OCI-LY7 (cell line): ENCODE measurements around the gene LMOD1. TPM values are rescaled to one million over a fixed set of nuclear protein-coding genes. Genes with fewer than 3 reads are reported as not detected.
"Not testable (repeated sequence)": the region's sequence is repeated elsewhere in the genome, so short reads cannot be mapped to it uniquely, and the experiment has no call there.

ENCODE experiments used
- BruUV-seq: library from RNA; stranded (reverse); fragments of 400-500 nt; replicated peaks from 2 replicates; lab custom pipeline; 2021; lab: Mats Ljungman, UMichigan
- CTCF ChIA-PET: fragments of 300-600 bp; sonication (Branson Sonifier 250); formaldehyde crosslinking; loops from one replicate; lab custom pipeline; 2022; ENCODE audit warnings: antibody characterized with exemption; ENCODE audit not compliant: unreplicated experiment; lab: Charles Lee
- POLR2A ChIA-PET: fragments of 300-600 bp; sonication (Branson Sonifier 250); formaldehyde crosslinking; loops from one replicate; lab custom pipeline; 2022; ENCODE audit warnings: antibody characterized with exemption; lab: Charles Lee
- DNase-seq: peaks from one replicate; pipeline ENCODE4 v3.0.0-alpha.2; 2015; ENCODE audit warnings: low spot score
- H2AFZ ChIP-seq: fragments of 200-600 bp; sonication (generic), shearing (Covaris generic); 2 replicates; pipeline ENCODE4 v1.6.1; 2014; ENCODE audit warnings: mild to moderate bottlenecking, antibody characterized with exemption, low read length, moderate library complexity
- H3K27ac ChIP-seq: fragments of 200-600 bp; sonication (generic); 2 replicates; pipeline ENCODE4 v1.5.1; 2014; ENCODE audit warnings: mixed run types, low read depth, mild to moderate bottlenecking, moderate library complexity, low read length, inconsistent platforms; ENCODE audit not compliant: poor library complexity, severe bottlenecking
- H3K36me3 ChIP-seq: fragments of 200-600 bp; sonication (generic); 2 replicates; pipeline ENCODE4 v1.6.1; 2014; ENCODE audit warnings: mild to moderate bottlenecking, antibody characterized with exemption, low read length, moderate library complexity, mixed read lengths; ENCODE audit not compliant: insufficient read depth
- H3K4me1 ChIP-seq: fragments of 200-600 bp; sonication (generic); 2 replicates; pipeline ENCODE4 v1.5.1; 2014; ENCODE audit warnings: mild to moderate bottlenecking, low read length; ENCODE audit not compliant: insufficient read depth, poor library complexity, severe bottlenecking
- H3K4me2 ChIP-seq: fragments of 200-600 bp; sonication (generic); 2 replicates; pipeline ENCODE4 v1.6.1; 2014; ENCODE audit warnings: mild to moderate bottlenecking, low read length
- H3K4me3 ChIP-seq: fragments of 200-600 bp; sonication (generic); 2 replicates; pipeline ENCODE4 v1.5.1; 2014; ENCODE audit warnings: mild to moderate bottlenecking, low read depth, low read length; ENCODE audit not compliant: poor library complexity, severe bottlenecking
- H3K79me2 ChIP-seq: fragments of 200-600 bp; sonication (generic); 2 replicates; pipeline ENCODE4 v1.6.1; 2016; ENCODE audit warnings: low read depth, mild to moderate bottlenecking, low read length, moderate library complexity, mixed read lengths; ENCODE audit not compliant: insufficient read depth
- H3K9me2 ChIP-seq: fragments of 200-600 bp; sonication (generic); 2 replicates; pipeline ENCODE4 v1.6.1; 2016; ENCODE audit warnings: mild to moderate bottlenecking, low read length, mixed read lengths; ENCODE audit not compliant: insufficient read depth
- H3K9me3 ChIP-seq: fragments of 200-600 bp; sonication (generic); 2 replicates; pipeline ENCODE4 v1.6.1; 2014; ENCODE audit warnings: mild to moderate bottlenecking, mixed run types, low read length, mixed read lengths
- H4K20me1 ChIP-seq: fragments of 200-600 bp; sonication (generic); 2 replicates; pipeline ENCODE4 v1.6.1; 2014; ENCODE audit warnings: mild to moderate bottlenecking, antibody characterized with exemption, low read length, moderate library complexity, mixed read lengths; ENCODE audit not compliant: insufficient read depth
- CTCF ChIP-seq: fragments of 200-600 bp; sonication (generic); conservative IDR thresholded peaks from 2 replicates; pipeline ENCODE4 v1.5.1; 2014; ENCODE audit warnings: mild to moderate bottlenecking, antibody characterized with exemption, low read length, moderate library complexity, mixed read lengths
- EZH2phosphoT487 ChIP-seq: fragments of 200-600 bp; sonication (generic); IDR thresholded peaks from 2 replicates; pipeline ENCODE4 v1.6.1; 2018; ENCODE audit warnings: low read depth, borderline replicate concordance, mild to moderate bottlenecking, mixed run types, antibody characterized with exemption, low read length, moderate library complexity, mixed read lengths
- intact Hi-C: fragments of 100-400 bp; cut with micrococcal nuclease; formaldehyde crosslinking; loops from one replicate; pipeline ENCODE4 v1.10.0; 2022; ENCODE audit not compliant: unreplicated experiment
- total RNA-seq, 2 experiments: library from RNA; depleted of rRNA in 1 of 2; stranded (reverse); fragments of >200 nt in 1 of 2; shearing (Covaris generic) in 1 of 2; gene quantifications; 2 replicates each; pipeline ENCODE4 v1.2.3, GENCODE V29; 2014 to 2022

Gene LMOD1
- total RNA-seq, 2 experiments from 2014 or later, result not detected

DNA sequence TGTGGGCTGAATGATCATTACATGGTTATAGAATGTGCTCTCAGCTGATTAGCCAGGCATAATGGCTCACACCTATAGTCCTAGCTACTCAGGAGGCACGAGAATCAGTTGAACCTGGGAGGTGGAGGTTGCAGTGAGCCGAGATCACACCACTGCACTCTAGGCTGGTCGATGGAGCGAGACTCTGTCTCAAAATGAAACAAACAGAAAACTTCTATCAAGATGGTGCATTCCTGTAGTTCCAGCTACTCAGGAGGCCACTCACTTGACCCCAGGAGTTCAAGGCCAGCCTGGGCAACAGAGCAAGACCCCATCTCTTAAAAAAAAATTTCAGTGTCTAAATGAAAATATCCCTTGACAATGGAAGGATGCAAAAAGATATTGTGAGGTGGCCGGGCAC is 19.8 kb upstream of the LMOD1 start:
- Histone ChIP-seq H4K20me1 (no peaks in the 10 kb centered on the region), H3K9me3 (no peaks in the 10 kb centered on the region), H3K79me2 (no peaks in the 10 kb centered on the region; the same call in 1 of the 2 replicates), H3K4me2 (no peak overlapping the region), H3K4me3 (no peak overlapping the region), H3K4me1 (no peaks in the 10 kb centered on the region), H2AFZ (no peak overlapping the region), H3K36me3 (peaks cover 90% of the 10 kb centered on the region), H3K27ac (no peak overlapping the region), H3K9me2 (no peaks in the 10 kb centered on the region)
- BruUV-seq, result no TSS peak
- CTCF ChIA-PET, result interaction anchor here (1.4 kb wide), 1 partner anchor 70 kb away, joined by 3 read pairs; no protein-coding TSS in a partner anchor
- no peak for DNase-seq
- TF ChIP-seq CTCF, result no peak
- TF ChIP-seq EZH2phosphoT487, result no peak
- POLR2A ChIA-PET, result interaction anchor here (0.6 to 0.7 kb wide), 2 partner anchors 30 to 68 kb away, joined by 3 read pairs; no protein-coding TSS in a partner anchor
- intact Hi-C loops, result no loop called here

GRCh38 chr1:201964261-201964660 is 17.9 kb upstream of the LMOD1 start:
- POLR2A ChIA-PET, result interaction anchor here (0.5 kb wide), 1 partner anchor 69 kb away, joined by 3 read pairs; no protein-coding TSS in a partner anchor
- TF ChIP-seq CTCF, result no peak

GRCh38 chr1:201962382-201962781 is 16.0 kb upstream of the LMOD1 start:
- H3K79me2 ChIP-seq, BruUV-seq, H3K4me2 ChIP-seq: not testable (repeated sequence)

More at GRCh38 chr1:201964261-201964660, 17.9 kb upstream of the LMOD1 start:
- no peaks in the 10 kb centered on the region for H4K20me1 ChIP-seq
- H3K4me2 ChIP-seq, result no peak overlapping the region
- CTCF ChIA-PET, result no interaction called here
- H3K79me2 ChIP-seq, result no peaks in the 10 kb centered on the region; the same call in 1 of the 2 replicates
- H3K9me3 ChIP-seq, result no peaks in the 10 kb centered on the region
- no peak for DNase-seq
- BruUV-seq, result no TSS peak
- intact Hi-C loops, result no loop called here
- H3K4me3 ChIP-seq, result no peak overlapping the region
- no peaks in the 10 kb centered on the region for H3K9me2 ChIP-seq
- H3K27ac ChIP-seq, result no peak overlapping the region
- no peak overlapping the region for H2AFZ ChIP-seq
- no peaks in the 10 kb centered on the region for H3K4me1 ChIP-seq
- peaks cover 84% of the 10 kb centered on the region for H3K36me3 ChIP-seq

More at GRCh38 chr1:201962382-201962781, 16.0 kb upstream of the LMOD1 start:
- POLR2A ChIA-PET, result interaction anchor here (0.8 to 1.4 kb wide), 2 partner anchors 10 to 76 kb away, joined by 3 read pairs; no protein-coding TSS in a partner anchor
- H3K4me1 ChIP-seq, H3K9me2 ChIP-seq, H4K20me1 ChIP-seq, H3K9me3 ChIP-seq, H2AFZ ChIP-seq, intact Hi-C loops, CTCF ChIA-PET, H3K27ac ChIP-seq, DNase-seq, H3K4me3 ChIP-seq: not testable (repeated sequence)
- H3K36me3 ChIP-seq, result peaks cover 84% of the 10 kb centered on the region
